ENCODE data around the gene TBC1D10A.

The TBC1D10A gene

DNA sequence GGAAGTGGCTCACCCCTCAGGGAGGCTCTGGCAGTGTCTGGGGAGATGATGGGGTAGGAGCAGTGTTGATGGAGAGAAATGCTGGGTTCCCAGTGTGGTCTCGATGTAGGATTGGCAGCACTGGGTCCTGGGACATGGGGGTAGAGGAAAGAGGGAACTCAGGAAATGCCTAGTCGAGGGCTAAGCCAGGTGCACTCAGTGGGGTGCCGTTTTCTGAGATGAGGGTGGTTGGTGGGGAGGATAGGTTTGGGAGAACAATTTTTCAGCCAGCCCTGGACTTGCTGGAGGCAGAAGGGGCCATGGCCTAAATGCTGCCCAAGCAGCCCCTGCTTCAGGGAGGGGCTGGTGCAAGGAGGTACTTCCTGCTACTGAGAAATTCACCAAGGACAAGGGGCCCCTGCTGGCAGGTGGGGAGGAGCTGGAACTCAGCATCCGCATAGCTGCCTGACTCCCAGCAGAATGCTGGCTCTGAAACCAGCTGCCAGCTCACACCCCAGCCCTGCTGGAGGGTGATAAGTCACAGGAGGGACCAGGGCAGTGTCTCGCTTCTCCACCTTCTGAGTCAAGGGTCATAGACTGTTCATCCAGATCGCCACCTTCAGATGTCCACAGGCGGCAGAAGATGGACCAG, 36.0 kb upstream of the TBC1D10A start:
- no peaks in the 10 kb centered on the region for H3K27me3 ChIP-seq (ENCODE audit: insufficient read depth, poor library complexity, severe bottlenecking)
- H3K27ac ChIP-seq (replicated peaks): no peak overlapping the region
- no peak for TF ChIP-seq REST (IDR thresholded peaks at IDR 0.05; ENCODE audit: insufficient replicate concordance, low read depth)
- TF ChIP-seq CTCF (IDR thresholded peaks at IDR 0.05; ENCODE audit: insufficient read depth, low read length): no peak
- TF ChIP-seq GABPA (IDR thresholded peaks at IDR 0.05; ENCODE audit: low read depth): no peak
- no peak for TF ChIP-seq SPI1 (IDR thresholded peaks at IDR 0.05; ENCODE audit: borderline replicate concordance, low read depth)
- TF ChIP-seq POLR2AphosphoS5 (IDR thresholded peaks at IDR 0.05; ENCODE audit: low read depth): no peak
- H3K4me3 ChIP-seq (replicated peaks; ENCODE audit: insufficient read depth, low read length): no peak overlapping the region
- no peak for DNase-seq (ENCODE audit: low read depth in 1 of 2, low spot score in 1 of 2)

DNA sequence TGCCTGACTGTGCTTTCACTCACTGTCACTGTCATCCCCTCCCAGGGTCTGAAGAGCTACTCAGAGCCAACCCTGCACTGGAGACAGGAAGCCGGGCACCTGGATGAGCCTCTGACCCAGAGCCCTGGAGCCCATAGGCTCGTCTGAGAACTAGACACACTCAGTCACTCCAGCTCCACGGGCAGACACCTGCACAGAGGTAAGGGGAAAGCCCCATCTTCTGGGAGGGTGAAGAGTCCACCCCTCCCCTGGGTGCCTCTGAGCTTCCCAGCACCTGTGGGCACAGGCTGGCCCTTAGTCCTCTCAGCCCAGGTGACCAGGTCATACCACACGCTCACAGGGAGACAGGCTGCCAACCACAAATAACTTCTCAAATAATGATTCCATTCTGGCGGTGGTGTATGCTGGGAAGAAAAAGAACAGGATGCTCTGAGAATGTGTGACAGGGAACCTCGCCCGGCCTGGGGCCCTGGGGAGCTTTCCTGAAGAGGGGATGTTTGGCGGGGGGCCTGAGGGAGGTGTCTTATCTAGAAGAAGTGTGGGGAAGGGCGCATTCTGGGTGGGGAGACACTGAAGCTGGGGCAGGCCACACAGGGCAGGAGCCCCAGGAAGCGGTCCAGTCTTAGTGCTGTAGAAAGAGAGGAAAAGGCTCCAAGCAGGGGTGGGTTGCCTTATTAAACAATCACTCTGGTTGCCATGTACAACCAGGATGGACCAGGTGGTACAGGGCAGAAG, 35.3 kb upstream of the TBC1D10A start:
- Histone ChIP-seq H3K4me3 (replicated peaks; ENCODE audit: insufficient read depth, low read length) (no peak overlapping the region), H3K27ac (replicated peaks) (no peak overlapping the region), H3K27me3 (ENCODE audit: insufficient read depth, poor library complexity, severe bottlenecking) (no peaks in the 10 kb centered on the region)
- no peak for TF ChIP-seq POLR2AphosphoS5 (IDR thresholded peaks at IDR 0.05; ENCODE audit: low read depth)
- no peak for TF ChIP-seq REST (IDR thresholded peaks at IDR 0.05; ENCODE audit: insufficient replicate concordance, low read depth)
- no peak for TF ChIP-seq SPI1 (IDR thresholded peaks at IDR 0.05; ENCODE audit: borderline replicate concordance, low read depth)
- no peak for TF ChIP-seq GABPA (IDR thresholded peaks at IDR 0.05; ENCODE audit: low read depth)
- TF ChIP-seq CTCF (IDR thresholded peaks at IDR 0.05; ENCODE audit: insufficient read depth, low read length): no peak
- DNase-seq (ENCODE audit: low read depth in 1 of 2, low spot score in 1 of 2): no peak

DNA sequence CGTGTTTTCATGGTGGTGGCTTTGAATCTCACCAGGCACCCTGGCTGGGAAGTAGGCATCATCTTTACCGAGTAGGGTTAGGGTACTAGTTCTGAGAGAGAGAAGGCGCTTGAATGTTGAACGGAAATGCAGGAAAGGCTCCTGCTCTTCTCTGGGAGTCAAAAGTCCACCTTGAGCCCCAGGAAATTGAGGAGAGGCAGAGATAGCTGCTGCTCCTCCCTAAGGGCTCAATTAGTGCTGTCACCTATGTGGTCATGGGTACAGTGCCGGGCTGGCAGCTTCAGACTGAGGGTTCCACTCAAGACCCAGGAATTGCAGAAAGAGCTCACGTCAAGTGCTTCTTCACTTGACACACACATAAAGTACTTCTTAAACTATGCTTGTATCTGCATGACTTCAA, 31.8 kb upstream of the TBC1D10A start:
- TF ChIP-seq CTCF (IDR thresholded peaks at IDR 0.05; ENCODE audit: insufficient read depth, low read length) (no peak), GABPA (IDR thresholded peaks at IDR 0.05; ENCODE audit: low read depth) (no peak), POLR2AphosphoS5 (IDR thresholded peaks at IDR 0.05; ENCODE audit: low read depth) (no peak), SPI1 (IDR thresholded peaks at IDR 0.05; ENCODE audit: borderline replicate concordance, low read depth) (no peak), REST (IDR thresholded peaks at IDR 0.05; ENCODE audit: insufficient replicate concordance, low read depth) (no peak)
- Histone ChIP-seq H3K4me3 (replicated peaks; ENCODE audit: insufficient read depth, low read length) (no peak overlapping the region), H3K27ac (replicated peaks) (no peak overlapping the region), H3K27me3 (ENCODE audit: insufficient read depth, poor library complexity, severe bottlenecking) (no peaks in the 10 kb centered on the region)
- DNase-seq (ENCODE audit: low read depth in 1 of 2, low spot score in 1 of 2): no peak
